Lung microvascular endothelial cell (primary cell): Measurements from ENCODE around the gene SP6. TPM values are rescaled to one million over a fixed set of nuclear protein-coding genes. Genes with fewer than 3 reads are reported as not detected.

Experiments
- DNase-seq, 2 donors: peaks; one replicate each; pipeline versions ENCODE4 v3.0.0 to v3.0.0-alpha.2; 2010; ENCODE audit warnings: low read depth in 2 of 2
- total RNA-seq: library from RNA; depleted of rRNA; stranded (reverse); fragments of >200 nt; gene quantifications from 2 replicates; pipeline ENCODE4 v1.2.1, GENCODE V29; 2014

SP6 gene
- total RNA-seq, 1 donor from 2014 or later, result 3.0 TPM

DNA sequence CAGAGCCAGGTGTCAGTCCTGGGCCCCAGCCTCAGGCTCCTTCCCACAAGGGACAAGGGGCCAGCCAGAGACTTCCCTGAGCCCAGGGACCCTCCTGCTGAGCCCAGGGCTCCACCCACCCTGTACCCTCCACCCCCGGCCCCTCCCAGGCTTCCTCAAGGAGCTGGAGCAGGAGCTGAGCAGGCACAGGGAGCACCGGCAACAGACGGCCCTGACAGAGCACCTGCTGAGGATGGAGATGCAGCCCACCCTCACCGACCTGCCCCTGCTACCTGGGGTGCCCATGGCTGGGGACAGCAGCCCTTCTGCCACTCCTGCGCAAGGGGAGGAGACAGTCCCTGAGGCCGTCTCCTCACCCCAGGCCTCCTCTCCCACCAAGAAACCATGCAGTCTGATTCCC, 14.4 kb downstream of the SP6 start:
- DNase-seq, result no peak

- DNase-seq, result peak; percentile 17 to 63
Observed at GRCh38 chr17:47834756-47835155, 16.2 kb downstream of the SP6 start.

DNA sequence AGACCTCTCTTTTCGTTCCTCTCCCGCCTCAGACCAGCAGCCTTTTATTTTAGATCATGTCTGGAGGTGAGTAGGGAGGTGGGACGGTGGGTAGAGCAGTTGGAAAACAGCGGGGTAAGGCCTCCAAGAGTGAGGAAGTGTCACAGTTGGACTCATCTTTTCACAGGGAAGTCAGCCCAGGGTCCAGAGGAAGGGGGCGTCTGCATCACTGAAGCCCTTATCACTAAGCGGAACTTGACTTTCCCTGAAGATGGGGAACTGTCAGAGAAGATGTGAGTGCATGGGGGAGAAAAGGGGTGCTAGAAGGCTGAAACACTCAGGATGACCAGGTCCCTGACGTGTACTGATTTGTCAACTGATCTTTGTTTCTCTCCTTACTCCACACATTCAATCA, 19.0 kb downstream of the SP6 start:
- no peak for DNase-seq

DNA sequence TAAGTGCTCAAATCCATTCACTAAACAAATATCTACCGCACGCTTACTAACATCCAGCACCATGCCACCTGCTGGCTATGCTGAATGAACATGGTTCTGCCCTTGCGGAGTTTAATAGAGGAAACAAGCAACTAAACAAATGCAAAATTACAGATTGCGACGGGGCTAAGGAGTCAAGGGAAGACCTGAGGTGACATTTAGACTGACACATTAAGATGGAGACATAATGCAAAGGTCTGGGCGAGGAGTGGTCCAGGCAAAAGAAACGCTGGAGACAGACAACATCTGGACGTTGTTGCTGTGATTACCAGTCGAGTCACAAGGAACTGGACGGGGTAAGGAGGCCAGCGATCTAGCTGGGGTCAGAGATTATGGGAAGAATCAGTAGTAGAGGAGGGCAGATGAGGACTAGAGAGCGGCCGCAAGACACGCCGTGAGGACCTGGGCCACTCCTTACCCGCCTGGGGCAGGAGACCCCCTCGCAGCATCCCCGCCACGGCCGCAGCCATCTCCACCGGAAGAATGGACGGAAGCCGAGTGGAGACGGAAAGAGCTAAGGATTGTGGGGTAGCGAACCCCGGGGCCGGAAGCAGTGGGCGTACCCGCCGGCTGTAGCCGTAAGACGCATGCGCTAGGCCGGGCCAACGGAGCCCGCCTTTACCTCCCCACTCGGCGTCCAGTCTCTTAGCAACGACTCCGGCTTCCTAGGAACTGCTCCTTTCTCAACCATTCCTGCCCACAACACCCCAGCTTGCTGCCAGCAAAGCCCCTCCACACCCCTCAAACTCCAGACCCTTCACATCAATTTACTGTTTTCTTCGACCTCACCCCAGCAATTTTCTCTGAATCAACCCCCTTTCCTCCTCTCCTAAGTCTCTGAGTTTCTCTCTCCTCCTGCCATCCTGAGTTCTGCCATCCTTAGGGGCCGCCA, 19.7 kb downstream of the SP6 start, which contains the start of the genes LRRC46 and MRPL10:
Gene LRRC46, plus strand, starts transcription at position 668 of the 931 bp plus-strand sequence. CDS start 320 bp downstream, outside the sequence.
Gene MRPL10, minus strand, starts transcription at position 539 of the 931 bp plus-strand sequence. Its CDS starts 30 bp downstream, at position 509.
- DNase-seq, result peak; percentile 93 to 94

- DNase-seq, result no peak
Observed at GRCh38 chr17:47830396-47831002, 20.5 kb downstream of the SP6 start.

DNA sequence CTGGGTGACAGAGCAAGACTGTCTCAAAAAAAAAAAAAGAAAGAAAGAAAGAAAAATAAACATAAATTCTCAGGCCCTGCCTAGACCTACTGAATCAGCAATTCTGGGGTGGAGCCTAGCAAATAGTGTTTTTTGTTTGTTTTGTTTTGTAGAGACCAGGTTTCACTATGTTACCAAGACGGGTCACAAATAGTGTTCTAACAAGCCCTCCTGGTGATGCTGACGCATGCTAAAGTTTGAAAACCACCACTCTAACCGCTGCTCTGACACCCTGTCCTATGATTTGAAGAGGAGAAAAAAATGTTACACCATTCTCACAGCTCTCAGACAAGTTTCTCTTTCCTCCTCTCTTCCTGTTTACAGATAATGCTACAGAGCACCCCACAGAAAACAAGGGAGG, 21.1 kb downstream of the SP6 start:
- no peak for DNase-seq

GRCh38 chr17:47823519-47823918, 27.4 kb downstream of the SP6 start:
- no peak for DNase-seq

DNA sequence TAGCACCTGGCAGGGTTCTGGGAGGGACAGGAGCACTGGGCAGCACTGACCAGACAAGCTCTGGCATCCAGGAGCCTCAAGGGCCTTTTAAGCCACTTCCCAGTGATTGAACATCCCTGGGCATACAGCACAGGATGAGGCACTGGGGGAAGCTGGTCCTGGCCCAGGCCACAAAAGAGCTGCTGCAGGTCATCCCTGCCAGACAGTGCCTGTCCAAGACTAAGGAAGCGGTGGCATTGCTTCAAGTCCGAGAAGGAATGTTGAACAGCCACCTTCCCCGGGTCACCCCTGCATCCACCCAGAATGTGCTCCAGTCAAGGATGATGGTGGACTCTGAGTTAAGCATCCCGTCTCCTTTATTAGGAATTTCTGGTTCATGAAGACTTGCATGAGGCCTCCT, 28.2 kb downstream of the SP6 start:
- DNase-seq, result no peak

DNA sequence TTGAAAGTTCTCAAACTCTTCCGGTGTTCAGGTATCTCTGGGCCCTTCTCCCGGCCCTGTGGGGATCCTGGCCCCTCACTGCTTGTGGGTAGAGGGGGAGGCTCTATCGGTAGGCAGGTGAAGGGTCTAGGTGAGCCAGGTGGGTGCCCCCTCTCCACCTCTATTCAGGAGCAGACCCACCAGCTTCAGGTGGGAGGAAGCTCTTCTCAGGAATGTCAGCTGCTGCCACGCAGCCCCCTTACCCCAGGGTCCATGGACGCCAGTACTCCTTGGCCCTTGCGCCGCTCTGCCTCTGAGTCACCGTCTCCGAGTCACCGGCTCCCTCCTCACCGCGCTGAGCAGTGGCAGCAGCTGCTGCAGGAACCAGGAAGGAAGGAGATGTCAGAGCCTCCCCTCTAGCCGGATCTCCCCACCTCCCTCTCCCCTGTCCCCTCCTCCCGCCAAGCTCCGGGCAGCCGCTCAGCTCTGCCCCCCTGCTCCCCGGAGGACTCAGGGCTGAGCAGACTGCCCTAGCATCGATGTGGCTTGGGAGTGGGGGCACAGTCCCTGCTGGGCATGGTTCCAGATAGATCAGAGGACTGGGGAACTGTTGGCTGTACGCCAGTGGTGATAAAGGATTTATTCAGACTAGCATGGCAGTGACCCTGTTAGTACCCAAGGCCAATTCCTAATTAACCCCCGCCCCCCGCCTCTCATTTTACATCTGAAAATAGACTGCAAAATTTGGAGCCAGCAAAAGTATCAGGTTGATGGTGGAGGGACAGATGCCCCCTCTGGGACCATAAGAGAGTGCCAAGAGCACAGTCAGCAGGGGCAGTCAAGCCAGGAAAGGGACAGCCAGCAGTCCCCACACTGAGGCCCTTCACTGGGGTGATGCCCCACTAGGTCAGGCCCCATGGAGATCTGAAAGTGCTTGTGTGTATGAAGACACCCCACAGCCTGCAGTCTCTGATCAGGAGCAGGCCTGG, 29.3 kb downstream of the SP6 start, which contains the start of gene OSBPL7:
Gene OSBPL7, minus strand, starts transcription at position 371 of the 968 bp plus-strand sequence. CDS start 1,516 bp downstream, outside the sequence.
- peak; percentile 84 to 95 for DNase-seq

- no peak for DNase-seq
Observed at GRCh38 chr17:47821031-47821423, 29.9 kb downstream of the SP6 start.

DNA sequence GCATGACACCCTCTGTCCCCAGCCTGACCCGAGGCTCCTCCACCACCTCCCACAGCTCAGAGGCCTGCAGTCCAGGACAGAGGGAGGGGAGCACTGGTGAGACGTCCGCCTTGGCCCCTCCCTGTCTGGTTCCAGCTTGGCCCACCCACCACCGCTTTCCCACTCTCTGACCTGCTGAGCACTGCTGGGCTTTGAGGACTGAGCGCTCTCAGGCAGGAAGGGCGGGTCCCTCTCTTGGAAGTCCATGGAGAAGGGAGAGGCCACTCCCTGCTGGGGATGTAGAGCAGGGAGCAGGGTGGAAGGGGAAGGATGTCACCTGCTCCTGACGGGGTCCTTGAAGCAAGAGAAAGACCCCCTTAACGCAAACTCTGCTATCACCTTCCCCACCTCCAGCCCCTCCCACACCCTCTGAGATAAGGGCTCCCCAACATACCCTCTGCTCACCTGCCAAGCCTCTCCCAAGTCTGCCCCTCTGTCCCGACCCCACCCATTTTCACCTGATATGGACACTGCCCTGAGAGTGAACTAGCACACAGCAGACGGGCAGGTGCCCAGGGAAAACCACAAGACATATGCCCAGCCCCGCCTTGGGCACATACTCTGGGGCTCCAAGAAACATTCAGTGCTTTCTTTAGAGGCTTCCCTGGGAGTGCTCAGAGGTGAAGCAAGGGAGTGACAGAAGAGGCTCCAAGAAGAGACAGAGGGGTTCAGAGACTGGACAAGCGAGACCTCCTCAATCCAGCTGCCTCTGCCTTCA, 30.8 kb downstream of the SP6 start:
- peak in 1 of 2 donors; percentile 21 for DNase-seq

- no peak for DNase-seq
Observed at GRCh38 chr17:47819475-47819874, 31.5 kb downstream of the SP6 start.

DNA sequence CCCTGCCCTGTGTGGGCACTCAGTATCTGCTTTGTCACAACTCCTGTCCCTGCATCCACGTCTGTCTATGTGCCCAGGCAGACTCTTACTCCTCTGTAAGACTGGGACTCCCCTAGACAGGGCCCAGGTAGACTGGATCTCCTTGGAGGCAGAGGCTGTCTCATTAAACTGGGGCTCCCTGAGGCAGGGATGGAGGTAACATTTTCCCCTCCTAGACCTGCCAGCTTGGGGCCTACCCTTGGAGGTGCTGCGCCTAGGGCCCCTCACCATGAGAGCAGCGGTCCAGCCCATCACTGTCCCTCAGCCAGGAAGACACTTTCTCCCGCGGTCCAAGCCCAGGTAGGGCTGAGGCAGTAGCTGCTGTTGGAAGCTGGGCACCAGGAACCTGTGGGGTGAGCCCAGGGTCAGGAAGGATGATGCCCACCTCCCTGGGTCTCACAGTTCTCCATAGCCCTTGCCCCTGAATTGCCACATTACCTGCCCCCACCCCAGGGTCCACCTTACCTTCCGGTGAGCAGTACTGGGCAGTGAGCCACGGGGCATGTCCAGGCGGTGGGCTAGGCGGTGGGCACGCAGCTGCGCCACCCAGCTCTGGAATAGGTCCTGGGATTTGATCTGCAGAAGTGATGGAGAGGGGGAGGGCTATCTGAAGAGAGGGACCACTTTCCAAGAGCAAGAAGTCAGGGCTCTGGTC, 32.8 kb downstream of the SP6 start:
- DNase-seq, result no peak

DNA sequence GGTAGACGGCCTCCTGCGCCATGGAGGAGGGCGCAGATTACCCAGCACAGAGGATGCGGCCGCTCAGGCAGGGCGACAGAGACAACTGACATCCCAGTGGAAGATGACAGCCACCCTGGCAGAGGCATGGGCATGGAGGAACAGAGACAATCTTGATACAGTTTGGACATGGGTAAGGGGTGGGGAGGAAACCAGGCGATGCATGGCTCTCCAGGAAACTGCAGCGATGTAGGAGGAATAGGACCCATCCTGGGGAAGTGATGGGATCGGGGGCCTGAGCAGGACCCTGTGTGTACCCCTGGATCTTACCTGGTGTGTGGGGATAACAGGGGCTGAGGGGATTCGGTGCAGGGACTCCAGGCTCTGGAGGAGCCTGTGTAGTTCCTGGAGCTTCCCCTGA, 34.0 kb downstream of the SP6 start:
- DNase-seq, result no peak

GRCh38 chr17:47816111-47816735, 34.7 kb downstream of the SP6 start:
- DNase-seq, result no peak

GRCh38 chr17:47815106-47815918, 35.7 kb downstream of the SP6 start:
- no peak for DNase-seq

DNA sequence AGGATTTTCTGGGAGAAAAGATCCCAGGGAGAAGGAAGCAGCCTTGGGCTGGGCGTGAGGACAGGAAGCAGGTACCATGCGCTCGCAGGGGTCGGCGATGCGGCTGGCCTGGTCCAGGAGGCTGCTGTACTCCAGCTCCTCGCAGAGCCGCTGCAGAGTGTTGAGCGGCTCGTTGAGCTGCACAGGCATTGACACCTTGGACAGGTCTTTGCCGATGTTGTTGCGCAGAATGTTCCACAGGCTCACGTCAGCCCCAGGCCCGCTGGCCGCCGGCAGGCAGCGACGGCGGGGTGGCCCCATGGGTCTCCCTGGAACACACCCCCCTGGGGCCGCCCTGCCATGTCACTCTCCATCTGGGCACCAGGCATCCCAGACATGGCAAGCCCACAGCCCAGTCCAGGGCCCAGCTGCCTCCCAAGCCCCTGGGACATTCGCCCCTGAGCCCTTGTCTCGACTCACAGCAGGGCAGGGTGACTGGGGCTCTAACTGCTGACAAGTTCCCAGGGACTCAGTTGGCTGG, 37.4 kb downstream of the SP6 start:
- no peak for DNase-seq

DNA sequence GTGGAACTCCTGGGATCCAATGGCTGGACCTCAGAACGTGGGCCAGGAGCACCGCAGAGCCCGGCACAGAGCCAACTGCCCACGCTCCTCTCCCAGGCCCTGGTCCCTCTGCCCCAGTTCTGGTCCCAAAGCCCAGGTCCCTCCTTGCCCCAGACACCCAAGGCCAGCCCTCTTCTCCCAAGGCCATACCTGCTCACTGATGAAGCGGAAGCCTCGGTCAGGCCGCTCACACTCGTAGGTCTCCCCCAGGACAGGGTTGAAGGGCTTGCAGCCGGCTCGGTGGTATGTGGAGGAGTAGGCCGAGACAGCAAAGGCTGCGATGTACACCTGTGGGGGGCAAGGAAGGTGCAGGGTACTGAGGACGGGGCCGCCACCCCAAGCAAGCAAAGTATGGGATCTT, 37.9 kb downstream of the SP6 start:
- DNase-seq, result no peak
